Measurements from ENCODE around the gene RPS6KA1. TPM values are rescaled to one million over a fixed set of nuclear protein-coding genes. Genes with fewer than 3 reads are reported as not detected.

Gene RPS6KA1
- total and polyA plus RNA-seq, 2 of the 13 experiments (the other 11 are each of a cell fraction or from before 2014, with no cell fraction given): 19.6 to 24.2 TPM

DNA sequence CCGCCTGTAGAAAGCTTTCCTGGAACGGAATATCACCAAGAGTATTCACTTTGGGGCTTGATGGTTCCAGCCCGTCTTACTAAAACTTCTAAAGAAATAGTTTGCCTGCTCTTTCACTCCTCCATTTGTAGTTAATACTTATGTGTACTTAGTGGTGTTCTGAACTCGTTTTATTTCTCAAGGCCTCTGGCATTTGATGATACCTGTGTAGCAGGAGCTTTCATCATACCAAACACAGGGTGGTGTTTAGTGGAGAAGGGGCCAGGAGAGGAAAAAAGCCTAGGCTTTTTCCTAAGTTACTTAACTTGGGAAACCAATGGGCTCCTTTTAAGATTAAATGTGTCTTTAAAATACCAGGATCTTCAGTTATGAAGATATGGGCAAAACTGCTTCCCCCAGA, 74.3 kb downstream of the RPS6KA1 start:
- Histone ChIP-seq H3K4me3 (replicated peaks in 1 of 3; ENCODE audit: insufficient read depth in 1 of 3, low read depth in 2 of 3, low read length in 3 of 3) (no peak overlapping the region), H3K27me3 (ENCODE audit: control insufficient read depth in 1 of 2, insufficient read depth in 2 of 2, low read length in 2 of 2) (peaks cover 0 to 7% of the 10 kb centered on the region in 2 experiments; a peak in 2 of 5 replicates), H3K9me3 (ENCODE audit: low read length) (no peaks in the 10 kb centered on the region), H3K4me1 (ENCODE audit: insufficient read depth, low read length) (0 out of 2 replicates have a peak, but pooled peaks cover 7% of the 10 kb centered on the region), H3K27ac (ENCODE audit: extremely low read length, insufficient read depth, low read length) (no peak overlapping the region), H3K9ac (ENCODE audit: insufficient read depth, low read depth, low read length) (no peak overlapping the region), H4K20me1 (ENCODE audit: insufficient read depth, low read length) (no peaks in the 10 kb centered on the region), H2AFZ (ENCODE audit: low read length) (no peak overlapping the region), H3K4me2 (ENCODE audit: low read depth, low read length) (no peak overlapping the region), H3K79me2 (ENCODE audit: insufficient read depth, low read length) (no peaks in the 10 kb centered on the region), H3K36me3 (replicated peaks in 1 of 2; ENCODE audit: control insufficient read depth in 1 of 2, insufficient read depth in 2 of 2, low read length in 2 of 2) (no peaks in the 10 kb centered on the region)
- ATAC-seq: no peak
- WGBS (ENCODE audit: low lambda C conversion rate): 10% methylated on average over 4 of the region's 4 CpGs
- ChIA-PET POLR2A (interaction anchor here (1.0 kb wide), 1 partner anchor 185 kb away, joined by 3 read pairs; no protein-coding TSS in a partner anchor), CTCF (ENCODE audit: low intra/inter-chr PET ratio, low total read pairs) (interaction anchor here (3.3 kb wide), 1 partner anchor 186 kb away, joined by 44 read pairs; no protein-coding TSS in a partner anchor)
- in situ Hi-C loops (cut with HindIII; ENCODE audit: extremely low pct_ligation_motif_present, low pct_unique_long_range_greater_than_20kb): loop anchor here (5.0 kb wide), 1 partner anchor 183 kb away; the partner anchor contains the start of gene PIGV
- no peak for FAIRE-seq
- no peak for DNase-seq (ENCODE audit: low spot score)
- TF ChIP-seq ZNF205 (CRISPR knock-in tag; IDR thresholded peaks at IDR 0.05): no peak
- no peak for TF ChIP-seq ZNF160 (CRISPR knock-in tag; IDR thresholded peaks at IDR 0.05)
- no TSS peak for BruUV-seq (replicated peaks)
- intact Hi-C loops (cut with micrococcal nuclease; ENCODE audit: unreplicated experiment): loop anchor here (5.0 to 10.0 kb wide), 3 partner anchors 88 to 271 kb away; no protein-coding TSS in a partner anchor

GRCh38 chr1:26607186-26607585, 77.6 kb downstream of the RPS6KA1 start:
- H3K27me3 ChIP-seq (ENCODE audit: control insufficient read depth in 1 of 2, insufficient read depth in 2 of 2, low read length in 2 of 2): peaks cover 0 to 10% of the 10 kb centered on the region in 2 experiments; a peak in 1 of 5 replicates
- ATAC-seq (no peak), FAIRE-seq (no peak), DNase-seq (ENCODE audit: low spot score) (no peak)
- intact Hi-C loops (cut with micrococcal nuclease; ENCODE audit: unreplicated experiment): loop anchor here (10.0 kb wide), 1 partner anchor 268 kb away; no protein-coding TSS in a partner anchor
- H4K20me1 ChIP-seq (ENCODE audit: insufficient read depth, low read length): no peaks in the 10 kb centered on the region
- no peak overlapping the region for H2AFZ ChIP-seq (ENCODE audit: low read length)
- 0 out of 2 replicates have a peak, but pooled peaks cover 7% of the 10 kb centered on the region for H3K4me1 ChIP-seq (ENCODE audit: insufficient read depth, low read length)
- H3K79me2 ChIP-seq (ENCODE audit: insufficient read depth, low read length): no peaks in the 10 kb centered on the region
- TF ChIP-seq ZNF224 (CRISPR knock-in tag; IDR thresholded peaks at IDR 0.05) (no peak), CEBPB (IDR thresholded peaks at IDR 0.05; ENCODE audit: borderline replicate concordance, low read depth, low read length) (peak; percentile 62), TRIM22 (IDR thresholded peaks at IDR 0.05) (no peak), HOXA3 (CRISPR knock-in tag; IDR thresholded peaks at IDR 0.05) (no peak)
- H3K9ac ChIP-seq (ENCODE audit: insufficient read depth, low read depth, low read length): no peak overlapping the region
- H3K4me2 ChIP-seq (ENCODE audit: low read depth, low read length): no peak overlapping the region
- ChIA-PET POLR2A (no interaction called here), CTCF (ENCODE audit: low intra/inter-chr PET ratio, low total read pairs) (no interaction called here)
- no peaks in the 10 kb centered on the region for H3K36me3 ChIP-seq (replicated peaks in 1 of 2; ENCODE audit: control insufficient read depth in 1 of 2, insufficient read depth in 2 of 2, low read length in 2 of 2)
- BruUV-seq (replicated peaks): no TSS peak
- in situ Hi-C loops (cut with HindIII; ENCODE audit: extremely low pct_ligation_motif_present, low pct_unique_long_range_greater_than_20kb): no loop called here
- H3K4me3 ChIP-seq (replicated peaks in 1 of 3; ENCODE audit: insufficient read depth in 1 of 3, low read depth in 2 of 3, low read length in 3 of 3): no peak overlapping the region
- WGBS (ENCODE audit: low lambda C conversion rate): 31% methylated on average over 3 of the region's 3 CpGs
- H3K27ac ChIP-seq (ENCODE audit: extremely low read length, insufficient read depth, low read length): no peak overlapping the region
- no peaks in the 10 kb centered on the region for H3K9me3 ChIP-seq (ENCODE audit: low read length)
